HepG2 (cell line): ENCODE measurements around the gene SUCLG1. TPM values are rescaled to one million over a fixed set of nuclear protein-coding genes. Genes with fewer than 3 reads are reported as not detected.

ENCODE experiments used
- ATAC-seq: fragments of 200-7000 bp; cut with Tn5 transposase; 3 replicates; pipeline ENCODE4 v1.9.1; 2020; ENCODE audit warnings: mild to moderate bottlenecking, moderate library complexity
- BruUV-seq: library from RNA; stranded (reverse); fragments of 400-500 nt; replicated peaks from 2 replicates; lab custom pipeline; 2021; lab: Mats Ljungman, UMichigan
- CTCF ChIA-PET: fragments of 300-600 bp; formaldehyde crosslinking; extraction: SDS; loops from one replicate; lab custom pipeline; 2021; ENCODE audit warnings: low total read pairs, inconsistent platforms, low intra/inter-chr PET ratio; lab: Yijun Ruan, JAX
- POLR2A ChIA-PET: fragments of 350-600 bp; sonication (Branson Sonifier 250); formaldehyde crosslinking; loops from one replicate; lab custom pipeline; 2020; ENCODE audit warnings: antibody characterized with exemption, inconsistent platforms; lab: Yijun Ruan, JAX
- DNase-seq: peaks from one replicate; pipeline ENCODE4 v3.0.0-alpha.2; 2015; ENCODE audit warnings: low spot score
- FAIRE-seq: peaks from 3 replicates; lab custom pipeline; 2011; peaks lifted over from hg19 to GRCh38; lab: Jason Lieb, UNC
- H2AFZ ChIP-seq: one replicate; pipeline ENCODE4 v1.6.1; 2011; ENCODE audit warnings: low read length, inconsistent platforms
- H3K27ac ChIP-seq: fragments of 300-600 bp; 3 replicates; pipeline ENCODE4 v1.8.0; 2011; ENCODE audit warnings: mixed run types, mild to moderate bottlenecking, mixed read lengths, low read length, inconsistent platforms; ENCODE audit not compliant: insufficient read depth; ENCODE audit errors: extremely low read length
- H3K27me3 ChIP-seq, 2 experiments: fragments of 200-600 bp in 1 of 2; 2 replicates in 1 of 2; 3 replicates in 1 of 2; pipeline versions ENCODE4 v1.6.0 to v1.8.0; 2011; ENCODE audit warnings: low read length in 2 of 2, mild to moderate bottlenecking in 2 of 2, moderate library complexity in 2 of 2, inconsistent platforms in 1 of 2; ENCODE audit not compliant: insufficient read depth in 2 of 2, control insufficient read depth in 1 of 2
- H3K36me3 ChIP-seq, 2 experiments: fragments of 200-600 bp in 1 of 2; replicated peaks in 1 of 2; 2 replicates in 1 of 2; 3 replicates in 1 of 2; pipeline versions ENCODE4 v1.5.1 to v1.8.0; 2011; ENCODE audit warnings: low read length in 2 of 2, inconsistent platforms in 1 of 2; ENCODE audit not compliant: insufficient read depth in 2 of 2, control insufficient read depth in 1 of 2
- H3K4me1 ChIP-seq: 2 replicates; pipeline ENCODE4 v1.5.1; 2012; ENCODE audit warnings: low read length, inconsistent platforms; ENCODE audit not compliant: insufficient read depth
- H3K4me2 ChIP-seq: 2 replicates; pipeline ENCODE4 v1.6.0; 2011; ENCODE audit warnings: low read depth, low read length, inconsistent platforms
- H3K4me3 ChIP-seq, 3 experiments: fragments of 200-600 bp in 1 of 3; sonication (generic), shearing (Covaris generic) in 1 of 3; replicated peaks in 1 of 3; 2 replicates each; pipeline ENCODE4 v1.5.1; 2011 to 2016; ENCODE audit warnings: low read length in 3 of 3, inconsistent platforms in 2 of 3, low read depth in 2 of 3, mild to moderate bottlenecking in 2 of 3, control low read depth in 1 of 3, mixed read lengths in 1 of 3; ENCODE audit not compliant: insufficient read depth in 1 of 3
- H3K79me2 ChIP-seq: one replicate; pipeline ENCODE4 v1.6.1; 2011; ENCODE audit warnings: low read length, inconsistent platforms; ENCODE audit not compliant: insufficient read depth
- H3K9ac ChIP-seq: 2 replicates; pipeline ENCODE4 v1.6.0; 2011; ENCODE audit warnings: mild to moderate bottlenecking, low read depth, low read length, inconsistent platforms; ENCODE audit not compliant: insufficient read depth
- H3K9me3 ChIP-seq: 2 replicates; pipeline ENCODE4 v1.5.1; 2012; ENCODE audit warnings: mild to moderate bottlenecking, low read length
- H4K20me1 ChIP-seq: 2 replicates; pipeline ENCODE4 v1.6.0; 2011; ENCODE audit warnings: inconsistent platforms, mild to moderate bottlenecking, low read length, moderate library complexity; ENCODE audit not compliant: insufficient read depth
- ISX ChIP-seq: sonication (generic); formaldehyde crosslinking; conservative IDR thresholded peaks from 2 replicates; pipeline ENCODE4 v1.5.0; 2020; ENCODE audit warnings: missing genetic modification reagents
- JUN ChIP-seq: sonication (generic); formaldehyde crosslinking; IDR thresholded peaks from 2 replicates; pipeline ENCODE4 v1.4.0; 2020; ENCODE audit warnings: mild to moderate bottlenecking, missing genetic modification reagents
- MEIS1 ChIP-seq: sonication (generic); formaldehyde crosslinking; IDR thresholded peaks from 2 replicates; pipeline ENCODE4 v1.9.0; 2021; ENCODE audit warnings: mild to moderate bottlenecking, missing genetic modification reagents, moderate library complexity, borderline replicate concordance
- NR3C1 ChIP-seq: sonication (generic); formaldehyde crosslinking; IDR thresholded peaks from 2 replicates; pipeline ENCODE4 v1.4.0; 2020; ENCODE audit warnings: missing genetic modification reagents
- POLR2AphosphoS2 ChIP-seq: IDR thresholded peaks from 2 replicates; pipeline ENCODE4 v1.6.1; 2011; ENCODE audit warnings: low read depth, low read length, improper control_type of control experiment
- RFX3 ChIP-seq: IDR thresholded peaks from 2 replicates; pipeline ENCODE4 v1.6.1; 2016; ENCODE audit warnings: missing biosample characterization, missing genetic modification reagents
- SETDB1 ChIP-seq: sonication (generic); formaldehyde crosslinking; IDR thresholded peaks from 2 replicates; pipeline ENCODE4 v1.5.1; 2020; ENCODE audit warnings: missing genetic modification reagents, mild to moderate bottlenecking, borderline replicate concordance
- SRF ChIP-seq: IDR thresholded peaks from 2 replicates; pipeline ENCODE4 v1.6.1; 2011; ENCODE audit warnings: mild to moderate bottlenecking, low read depth, low read length, moderate library complexity
- ZBTB38 ChIP-seq: sonication (generic); formaldehyde crosslinking; IDR thresholded peaks from 2 replicates; pipeline ENCODE4 v1.5.1; 2020; ENCODE audit warnings: mild to moderate bottlenecking, missing genetic modification reagents
- ZFP37 ChIP-seq: sonication (generic); formaldehyde crosslinking; IDR thresholded peaks from 2 replicates; pipeline ENCODE4 v1.4.0; 2020; ENCODE audit warnings: missing genetic modification reagents, borderline replicate concordance
- ZNF160 ChIP-seq: sonication (generic); formaldehyde crosslinking; IDR thresholded peaks from 2 replicates; pipeline ENCODE4 v1.8.0; 2022; ENCODE audit warnings: mild to moderate bottlenecking, inconsistent platforms, missing genetic modification reagents
- ZNF660 ChIP-seq: sonication (generic); formaldehyde crosslinking; IDR thresholded peaks from 2 replicates; pipeline ENCODE4 v1.5.1; 2020; ENCODE audit warnings: mild to moderate bottlenecking, low read depth, missing genetic modification reagents, borderline replicate concordance
- ZNF883 ChIP-seq: sonication (generic); formaldehyde crosslinking; IDR thresholded peaks from 2 replicates; pipeline ENCODE4 v1.5.1; 2020; ENCODE audit warnings: mild to moderate bottlenecking, missing genetic modification reagents; ENCODE audit errors: not compliant biosample characterization
- WGBS: methylation state at CpG from one replicate; pipeline ENCODE4 v1.1.6; 2017; ENCODE audit warnings: low lambda C conversion rate; 5-methylcytosine and 5-hydroxymethylcytosine counted together
- in situ Hi-C: cut with HindIII; loops from 2 replicates; pipeline ENCODE4 v1.10.0; 2017; ENCODE audit warnings: low pct_unique_long_range_greater_than_20kb; ENCODE audit not compliant: extremely low pct_ligation_motif_present
- intact Hi-C: fragments of 100-400 bp; cut with micrococcal nuclease; formaldehyde crosslinking; loops from one replicate; pipeline ENCODE4 v1.10.0; 2022; ENCODE audit not compliant: unreplicated experiment
- polyA plus RNA-seq, 8 experiments: library from polyadenylated mRNA; depleted of rRNA in 3 of 8; stranded (reverse) in 7 of 8; unstranded in 1 of 8; fragments of >200 nt; fragmentation: Illumina TruSeq in 4 of 8; extraction: Trizol in 4 of 8; gene quantifications; 2 replicates each; pipeline versions ENCODE4 v1.2.1 to v1.2.3, GENCODE V29; 2011 to 2016; ENCODE audit warnings: low read depth in 4 of 8, missing spikeins in 1 of 8, mixed read lengths in 1 of 8; ENCODE audit not compliant: insufficient read depth in 1 of 8
- total RNA-seq, 5 experiments: library from RNA; depleted of rRNA; stranded (reverse); fragments of >200 nt; fragmentation: Illumina TruSeq; extraction: Trizol; gene quantifications; 2 replicates each; pipeline ENCODE4 v1.2.3, GENCODE V29; 2016; ENCODE audit warnings: low read depth in 1 of 5
- TF ChIP-seq, protein P1 (sequence below): sonication (generic); formaldehyde crosslinking; IDR thresholded peaks from 2 replicates; pipeline ENCODE4 v1.4.0; 2020; ENCODE audit warnings: missing genetic modification reagents
- TF ChIP-seq, protein P2 (sequence below): sonication (generic); formaldehyde crosslinking; IDR thresholded peaks from 2 replicates; pipeline ENCODE4 v1.5.1; 2020; ENCODE audit warnings: missing genetic modification reagents, mild to moderate bottlenecking, borderline replicate concordance

The SUCLG1 gene
- total and polyA plus RNA-seq, 2 of the 13 experiments (the other 11 are each of a cell fraction or from before 2014, with no cell fraction given), result 58.7 to 121 TPM

DNA sequence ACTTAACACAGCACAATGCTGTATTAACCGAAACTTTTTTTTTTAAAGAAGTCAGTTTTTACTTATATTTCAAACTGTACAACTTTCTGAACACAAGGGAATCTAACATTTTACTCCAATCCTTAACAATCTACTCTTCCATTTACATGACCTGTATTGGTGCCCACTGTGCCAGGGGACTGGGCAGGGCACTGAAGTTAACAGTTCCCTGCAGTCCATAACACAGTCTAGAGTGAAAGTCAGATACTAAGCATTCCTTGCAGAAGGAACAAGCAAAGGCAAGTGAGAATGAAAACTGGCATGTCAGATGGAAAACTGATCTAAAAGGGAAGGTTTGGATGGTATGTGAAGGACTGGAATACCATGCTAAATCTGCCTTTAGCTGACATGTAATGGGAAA, 29.8 kb downstream of the SUCLG1 start:
- Histone ChIP-seq H3K4me3 (no peak overlapping the region), H3K9me3 (no peaks in the 10 kb centered on the region), H3K9ac (no peak overlapping the region), H3K36me3 (peaks cover 20 to 65% of the 10 kb centered on the region in 2 experiments), H4K20me1 (no peaks in the 10 kb centered on the region), H3K4me1 (0 out of 2 replicates have a peak, but pooled peaks cover 5% of the 10 kb centered on the region), H3K27me3 (no peaks in the 10 kb centered on the region), H3K79me2 (no peaks in the 10 kb centered on the region), H3K27ac (no peak overlapping the region), H3K4me2 (no peak overlapping the region), H2AFZ (no peak overlapping the region)
- FAIRE-seq, result no peak
- TF ChIP-seq ZNF660 (no peak), SETDB1 (CRISPR knock-in tag) (no peak), ZNF160 (CRISPR knock-in tag) (no peak), ISX (CRISPR knock-in tag) (no peak), ZFP37 (CRISPR knock-in tag) (no peak), ZNF883 (CRISPR knock-in tag) (no peak), SRF (no peak), POLR2AphosphoS2 (no peak), NR3C1 (CRISPR knock-in tag) (no peak), JUN (no peak), RFX3 (CRISPR knock-in tag) (no peak), ZBTB38 (CRISPR knock-in tag) (no peak), MEIS1 (CRISPR knock-in tag) (no peak)
- TF ChIP-seq, protein P1, sequence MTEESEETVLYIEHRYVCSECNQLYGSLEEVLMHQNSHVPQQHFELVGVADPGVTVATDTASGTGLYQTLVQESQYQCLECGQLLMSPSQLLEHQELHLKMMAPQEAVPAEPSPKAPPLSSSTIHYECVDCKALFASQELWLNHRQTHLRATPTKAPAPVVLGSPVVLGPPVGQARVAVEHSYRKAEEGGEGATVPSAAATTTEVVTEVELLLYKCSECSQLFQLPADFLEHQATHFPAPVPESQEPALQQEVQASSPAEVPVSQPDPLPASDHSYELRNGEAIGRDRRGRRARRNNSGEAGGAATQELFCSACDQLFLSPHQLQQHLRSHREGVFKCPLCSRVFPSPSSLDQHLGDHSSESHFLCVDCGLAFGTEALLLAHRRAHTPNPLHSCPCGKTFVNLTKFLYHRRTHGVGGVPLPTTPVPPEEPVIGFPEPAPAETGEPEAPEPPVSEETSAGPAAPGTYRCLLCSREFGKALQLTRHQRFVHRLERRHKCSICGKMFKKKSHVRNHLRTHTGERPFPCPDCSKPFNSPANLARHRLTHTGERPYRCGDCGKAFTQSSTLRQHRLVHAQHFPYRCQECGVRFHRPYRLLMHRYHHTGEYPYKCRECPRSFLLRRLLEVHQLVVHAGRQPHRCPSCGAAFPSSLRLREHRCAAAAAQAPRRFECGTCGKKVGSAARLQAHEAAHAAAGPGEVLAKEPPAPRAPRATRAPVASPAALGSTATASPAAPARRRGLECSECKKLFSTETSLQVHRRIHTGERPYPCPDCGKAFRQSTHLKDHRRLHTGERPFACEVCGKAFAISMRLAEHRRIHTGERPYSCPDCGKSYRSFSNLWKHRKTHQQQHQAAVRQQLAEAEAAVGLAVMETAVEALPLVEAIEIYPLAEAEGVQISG, result no peak
- TF ChIP-seq, protein P2, sequence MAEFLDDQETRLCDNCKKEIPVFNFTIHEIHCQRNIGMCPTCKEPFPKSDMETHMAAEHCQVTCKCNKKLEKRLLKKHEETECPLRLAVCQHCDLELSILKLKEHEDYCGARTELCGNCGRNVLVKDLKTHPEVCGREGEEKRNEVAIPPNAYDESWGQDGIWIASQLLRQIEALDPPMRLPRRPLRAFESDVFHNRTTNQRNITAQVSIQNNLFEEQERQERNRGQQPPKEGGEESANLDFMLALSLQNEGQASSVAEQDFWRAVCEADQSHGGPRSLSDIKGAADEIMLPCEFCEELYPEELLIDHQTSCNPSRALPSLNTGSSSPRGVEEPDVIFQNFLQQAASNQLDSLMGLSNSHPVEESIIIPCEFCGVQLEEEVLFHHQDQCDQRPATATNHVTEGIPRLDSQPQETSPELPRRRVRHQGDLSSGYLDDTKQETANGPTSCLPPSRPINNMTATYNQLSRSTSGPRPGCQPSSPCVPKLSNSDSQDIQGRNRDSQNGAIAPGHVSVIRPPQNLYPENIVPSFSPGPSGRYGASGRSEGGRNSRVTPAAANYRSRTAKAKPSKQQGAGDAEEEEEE (CRISPR knock-in tag), result no peak
- ChIA-PET POLR2A (no interaction called here), CTCF (no interaction called here)
- intact Hi-C loops (no loop called here), in situ Hi-C loops (no loop called here)
- no peak for DNase-seq
- no TSS peak for BruUV-seq
- 98% methylated on average over 1 of the region's 1 CpG for WGBS
- no peak for ATAC-seq
